PC-3 (cell line): Measurements from ENCODE around the gene RND1. TPM values are rescaled to one million over a fixed set of nuclear protein-coding genes. Genes with fewer than 3 reads are reported as not detected.
"Not testable (repeated sequence)": the region's sequence is repeated elsewhere in the genome, so short reads cannot be mapped to it uniquely, and the experiment has no call there.

Source experiments
- ATAC-seq: fragments of 200-7000 bp; cut with Tn5 transposase; 2 replicates; pipeline ENCODE4 v1.9.1; 2020; ENCODE audit warnings: mild to moderate bottlenecking, moderate library complexity
- BruUV-seq: library from RNA; stranded (reverse); fragments of 400-500 nt; replicated peaks from 2 replicates; lab custom pipeline; 2021; lab: Mats Ljungman, UMichigan
- CTCF ChIA-PET: fragments of 300-600 bp; sonication (Branson Sonifier 250); formaldehyde crosslinking; loops from one replicate; lab custom pipeline; 2022; ENCODE audit warnings: antibody characterized with exemption; lab: Charles Lee
- POLR2A ChIA-PET: fragments of 300-600 bp; sonication (Branson Sonifier 250); formaldehyde crosslinking; loops from one replicate; lab custom pipeline; 2022; ENCODE audit warnings: antibody characterized with exemption; ENCODE audit not compliant: unreplicated experiment; lab: Charles Lee
- DNase-seq: peaks from one replicate; pipeline ENCODE4 v3.0.0-alpha.2; 2015
- H2AFZ ChIP-seq: fragments of 300-600 bp; sonication (generic); 2 replicates; pipeline ENCODE4 v1.6.0; 2016; ENCODE audit warnings: antibody characterized with exemption, low read length
- H3F3A ChIP-seq: fragments of 300-600 bp; sonication (generic); one replicate; pipeline ENCODE4 v1.6.0; 2017; ENCODE audit warnings: antibody characterized with exemption, low read length, control low read depth, mild to moderate bottlenecking; ENCODE audit not compliant: unreplicated experiment
- H3K27ac ChIP-seq: fragments of 300-600 bp; sonication (generic); 2 replicates; pipeline ENCODE4 v1.5.1; 2016; ENCODE audit warnings: mild to moderate bottlenecking, low read length
- H3K27me3 ChIP-seq: fragments of 300-600 bp; sonication (generic); 2 replicates; pipeline ENCODE4 v1.6.1; 2016; ENCODE audit warnings: low read length, mixed read lengths
- H3K36me3 ChIP-seq: fragments of 300-600 bp; sonication (generic); 2 replicates; pipeline ENCODE4 v1.6.1; 2016; ENCODE audit warnings: low read depth, mixed run types, low read length, mixed read lengths
- H3K4me1 ChIP-seq: fragments of 300-600 bp; sonication (generic); 2 replicates; pipeline ENCODE4 v1.5.1; 2016; ENCODE audit warnings: low read length; ENCODE audit not compliant: insufficient read depth
- H3K4me2 ChIP-seq: fragments of 300-600 bp; sonication (generic); 2 replicates; pipeline ENCODE4 v1.6.0; 2016; ENCODE audit warnings: low read length
- H3K4me3 ChIP-seq: fragments of 300-600 bp; sonication (generic); 2 replicates; pipeline ENCODE4 v1.5.1; 2016; ENCODE audit warnings: mild to moderate bottlenecking, low read length, mixed read lengths
- H3K79me2 ChIP-seq: fragments of 300-600 bp; sonication (generic); 2 replicates; pipeline ENCODE4 v1.6.1; 2017; ENCODE audit warnings: low read length, mixed read lengths
- H3K9ac ChIP-seq: fragments of 300-600 bp; sonication (generic); 2 replicates; pipeline ENCODE4 v1.6.0; 2016; ENCODE audit warnings: mild to moderate bottlenecking, low read length
- H3K9me2 ChIP-seq: fragments of 300-600 bp; sonication (generic); replicated peaks from 2 replicates; pipeline ENCODE4 v1.6.1; 2016; ENCODE audit warnings: mixed run types, low read length, mixed read lengths
- H3K9me3 ChIP-seq: fragments of 300-600 bp; sonication (generic); 2 replicates; pipeline ENCODE4 v1.6.1; 2016; ENCODE audit warnings: low read length, mixed read lengths
- H4K20me1 ChIP-seq: fragments of 300-600 bp; sonication (generic); 2 replicates; pipeline ENCODE4 v1.6.1; 2016; ENCODE audit warnings: low read length, mixed read lengths
- EZH2 ChIP-seq: fragments of 300-600 bp; sonication (generic); IDR thresholded peaks from one replicate; pipeline ENCODE4 v1.6.1; 2017; ENCODE audit warnings: antibody characterized with exemption, mild to moderate bottlenecking, low read length; ENCODE audit not compliant: unreplicated experiment
- EZH2phosphoT487 ChIP-seq: fragments of 300-600 bp; sonication (generic); IDR thresholded peaks from 2 replicates; pipeline ENCODE4 v1.6.1; 2018; ENCODE audit warnings: mild to moderate bottlenecking, antibody characterized with exemption, low read length, borderline replicate concordance
- intact Hi-C: fragments of 100-400 bp; cut with micrococcal nuclease; formaldehyde crosslinking; loops from 2 replicates; pipeline ENCODE4 v1.9.0; 2023
- total RNA-seq: library from RNA; depleted of rRNA; stranded (reverse); fragments of >200 nt; gene quantifications from 2 replicates; pipeline ENCODE4 v1.2.3, GENCODE V29; 2014
- TF ChIP-seq, protein P1 (sequence below): fragments of 300-600 bp; sonication (generic); conservative IDR thresholded peaks from 2 replicates; pipeline ENCODE4 v1.5.1; 2017; ENCODE audit warnings: antibody characterized with exemption, low read depth, mild to moderate bottlenecking, low read length

Gene RND1
- total RNA-seq, 1 experiment from 2014 or later = 8.3 TPM

DNA sequence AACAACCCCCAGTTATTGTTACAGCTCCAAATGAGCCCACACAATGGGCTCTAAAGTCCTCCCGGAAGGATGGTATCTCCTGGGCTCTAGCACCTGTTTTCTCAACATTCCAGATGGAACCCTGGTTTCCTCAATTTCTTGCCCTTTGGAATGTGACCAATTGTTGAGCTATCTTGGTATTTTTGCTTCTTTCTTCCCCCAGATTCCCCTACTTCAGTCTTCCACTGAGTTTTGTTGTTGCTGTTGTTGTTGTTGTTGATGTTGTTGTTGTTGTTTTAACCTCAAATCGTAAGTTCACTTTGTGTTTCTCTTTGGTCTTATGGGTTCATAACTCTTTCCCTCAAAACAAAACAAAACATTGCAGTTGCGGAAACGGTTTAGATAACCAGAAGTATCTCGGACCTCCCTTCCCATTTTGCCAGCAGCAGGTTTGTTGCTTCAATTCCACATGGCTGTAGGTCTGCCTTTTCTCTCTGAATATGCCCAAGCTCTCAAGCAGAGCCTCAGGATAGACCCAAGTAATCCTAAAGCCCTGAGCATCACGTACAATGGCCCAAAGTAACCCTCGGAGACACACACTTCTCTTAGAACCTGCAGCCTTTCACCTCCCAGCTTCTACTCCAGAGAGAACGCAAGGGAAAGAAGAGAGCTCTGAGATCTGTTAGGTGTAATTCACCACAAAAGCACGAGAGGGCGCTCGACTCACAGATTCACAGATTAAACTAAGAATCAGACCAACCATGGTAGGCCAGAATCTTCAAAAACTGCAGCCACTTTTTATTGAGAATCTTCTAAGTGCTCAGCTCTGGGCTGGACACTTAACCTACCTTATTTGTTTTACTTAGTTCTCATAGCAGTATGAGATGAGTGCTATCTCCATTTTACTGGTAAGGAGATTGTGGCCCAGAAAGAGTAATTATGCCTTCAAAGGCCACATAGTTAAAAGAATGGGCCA is 12.7 kb downstream of the RND1 start:
- H3K4me2 ChIP-seq = peak overlapping the region; percentile 92
- BruUV-seq = no TSS peak
- ATAC-seq = peak; percentile 51

GRCh38 chr12:48851883-48852733 is 13.6 kb downstream of the RND1 start, which contains the start of gene DDX23:
TSS of gene DDX23 (minus strand) at chr12:48852163. CDS start at chr12:48845782, 6,381 bp downstream.
- H3K4me3 ChIP-seq = peak within 1 kb of the TSS; percentile 95
- no peaks in the 10 kb centered on the region for H3K36me3 ChIP-seq
- H3K9me3 ChIP-seq = no peaks in the 10 kb centered on the region
- CTCF ChIA-PET = interaction anchor here (0.6 to 2.5 kb wide), 7 partner anchors 17 to 291 kb away, joined by 3 to 80 read pairs (median 6); no protein-coding TSS in a partner anchor
- H4K20me1 ChIP-seq = no peaks in the 10 kb centered on the region
- H3F3A ChIP-seq = no peaks in the 10 kb centered on the region
- peaks cover 17% of the 10 kb centered on the region for H3K4me1 ChIP-seq
- H3K4me2 ChIP-seq = peak within 1 kb of the TSS; percentile 92
- peak; percentile 97 for DNase-seq
- TF ChIP-seq EZH2 (no peak), EZH2phosphoT487 (no peak)
- TF ChIP-seq, protein P1, sequence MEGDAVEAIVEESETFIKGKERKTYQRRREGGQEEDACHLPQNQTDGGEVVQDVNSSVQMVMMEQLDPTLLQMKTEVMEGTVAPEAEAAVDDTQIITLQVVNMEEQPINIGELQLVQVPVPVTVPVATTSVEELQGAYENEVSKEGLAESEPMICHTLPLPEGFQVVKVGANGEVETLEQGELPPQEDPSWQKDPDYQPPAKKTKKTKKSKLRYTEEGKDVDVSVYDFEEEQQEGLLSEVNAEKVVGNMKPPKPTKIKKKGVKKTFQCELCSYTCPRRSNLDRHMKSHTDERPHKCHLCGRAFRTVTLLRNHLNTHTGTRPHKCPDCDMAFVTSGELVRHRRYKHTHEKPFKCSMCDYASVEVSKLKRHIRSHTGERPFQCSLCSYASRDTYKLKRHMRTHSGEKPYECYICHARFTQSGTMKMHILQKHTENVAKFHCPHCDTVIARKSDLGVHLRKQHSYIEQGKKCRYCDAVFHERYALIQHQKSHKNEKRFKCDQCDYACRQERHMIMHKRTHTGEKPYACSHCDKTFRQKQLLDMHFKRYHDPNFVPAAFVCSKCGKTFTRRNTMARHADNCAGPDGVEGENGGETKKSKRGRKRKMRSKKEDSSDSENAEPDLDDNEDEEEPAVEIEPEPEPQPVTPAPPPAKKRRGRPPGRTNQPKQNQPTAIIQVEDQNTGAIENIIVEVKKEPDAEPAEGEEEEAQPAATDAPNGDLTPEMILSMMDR = no peak
- TSS peak; percentile 84 for BruUV-seq
- intact Hi-C loops = loop anchor here (5.0 kb wide), 1 partner anchor 130 kb away; no protein-coding TSS in a partner anchor
- POLR2A ChIA-PET = interaction anchor here (0.6 to 1.0 kb wide), 6 partner anchors 10 to 83 kb away, joined by 3 to 11 read pairs (median 6); no protein-coding TSS in a partner anchor
- H3K9me2 ChIP-seq = no peaks in the 10 kb centered on the region
- no peaks in the 10 kb centered on the region for H3K27me3 ChIP-seq
- ATAC-seq = peak; percentile 99
- peak within 1 kb of the TSS; percentile 84 for H2AFZ ChIP-seq
- H3K79me2 ChIP-seq = peaks cover 47% of the 10 kb centered on the region
- peak within 1 kb of the TSS; percentile 97 for H3K9ac ChIP-seq
- H3K27ac ChIP-seq = peak within 1 kb of the TSS; percentile 60

More for the DNA sequence above, 12.7 kb downstream of the RND1 start:
- DNase-seq = peak; percentile 96
- Histone ChIP-seq H3F3A (no peaks in the 10 kb centered on the region), H2AFZ (peak overlapping the region; percentile 84), H4K20me1 (no peaks in the 10 kb centered on the region), H3K9ac (peak overlapping the region; percentile 97), H3K4me3 (peak overlapping the region; percentile 95), H3K79me2 (peaks cover 39% of the 10 kb centered on the region), H3K27ac (no peak overlapping the region), H3K9me2 (no peaks in the 10 kb centered on the region), H3K4me1 (peaks cover 17% of the 10 kb centered on the region), H3K27me3 (no peaks in the 10 kb centered on the region), H3K36me3 (no peaks in the 10 kb centered on the region), H3K9me3 (no peaks in the 10 kb centered on the region)
- ChIA-PET POLR2A (interaction anchor here (0.5 kb wide), 1 partner anchor 590 kb away, joined by 4 read pairs; no protein-coding TSS in a partner anchor), CTCF (interaction anchor here (0.5 to 2.5 kb wide), 9 partner anchors 13 to 172 kb away, joined by 3 to 80 read pairs (median 8); partner anchors contain the start of gene RND1)
- intact Hi-C loops = loop anchor here (1.0 to 5.0 kb wide), 3 partner anchors 37 to 129 kb away; no protein-coding TSS in a partner anchor
- no peak for TF ChIP-seq EZH2phosphoT487
- TF ChIP-seq, protein P1 = peak; percentile 92
- TF ChIP-seq EZH2 = no peak

GRCh38 chr12:48842021-48842420 is 23.6 kb downstream of the RND1 start:
- H3K27ac ChIP-seq, H3F3A ChIP-seq, H2AFZ ChIP-seq, H4K20me1 ChIP-seq, H3K9me3 ChIP-seq, H3K9me2 ChIP-seq, intact Hi-C loops, BruUV-seq, DNase-seq, POLR2A ChIA-PET, H3K4me2 ChIP-seq, ATAC-seq, CTCF ChIA-PET, H3K9ac ChIP-seq, H3K4me1 ChIP-seq, H3K27me3 ChIP-seq, H3K4me3 ChIP-seq: not testable (repeated sequence)
- Histone ChIP-seq H3K79me2 (peaks cover 15% of the 10 kb centered on the region), H3K36me3 (peaks cover 35% of the 10 kb centered on the region)
